ENCODE measurements around the gene SPSB4.

DNA sequence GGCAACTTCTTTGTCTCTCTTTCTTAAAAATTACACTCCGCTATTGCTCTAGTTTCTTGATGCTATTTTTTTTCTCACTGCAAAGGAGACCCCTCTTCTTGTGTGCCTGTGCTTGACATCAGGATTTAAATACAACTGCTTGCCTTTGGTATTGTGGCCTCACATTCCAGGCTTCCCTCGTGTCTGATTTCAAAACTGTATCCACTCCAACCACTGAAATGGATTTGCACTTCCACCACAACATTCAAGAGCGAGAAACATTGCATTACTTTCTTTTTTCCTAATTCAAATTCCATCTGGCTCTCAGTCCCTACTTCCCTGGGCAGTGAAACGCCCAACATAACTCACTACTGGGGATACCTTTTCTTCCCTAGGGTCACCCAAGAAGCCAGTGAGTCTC lies 130.0 kb downstream of the SPSB4 start:
- no peak for TF ChIP-seq ZFP3 (CRISPR knock-in tag; IDR thresholded peaks at IDR 0.05)
- TF ChIP-seq, protein P1, sequence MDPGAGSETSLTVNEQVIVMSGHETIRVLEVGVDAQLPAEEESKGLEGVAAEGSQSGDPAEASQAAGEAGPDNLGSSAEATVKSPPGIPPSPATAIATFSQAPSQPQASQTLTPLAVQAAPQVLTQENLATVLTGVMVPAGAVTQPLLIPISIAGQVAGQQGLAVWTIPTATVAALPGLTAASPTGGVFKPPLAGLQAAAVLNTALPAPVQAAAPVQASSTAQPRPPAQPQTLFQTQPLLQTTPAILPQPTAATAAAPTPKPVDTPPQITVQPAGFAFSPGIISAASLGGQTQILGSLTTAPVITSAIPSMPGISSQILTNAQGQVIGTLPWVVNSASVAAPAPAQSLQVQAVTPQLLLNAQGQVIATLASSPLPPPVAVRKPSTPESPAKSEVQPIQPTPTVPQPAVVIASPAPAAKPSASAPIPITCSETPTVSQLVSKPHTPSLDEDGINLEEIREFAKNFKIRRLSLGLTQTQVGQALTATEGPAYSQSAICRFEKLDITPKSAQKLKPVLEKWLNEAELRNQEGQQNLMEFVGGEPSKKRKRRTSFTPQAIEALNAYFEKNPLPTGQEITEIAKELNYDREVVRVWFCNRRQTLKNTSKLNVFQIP (CRISPR knock-in tag; IDR thresholded peaks at IDR 0.05; ENCODE audit: borderline replicate concordance, low read depth), result no peak
- no peak for TF ChIP-seq OSR1 (CRISPR knock-in tag; IDR thresholded peaks at IDR 0.05)
- no peak for TF ChIP-seq ZNF565 (CRISPR knock-in tag; conservative IDR thresholded peaks at IDR 0.05; ENCODE audit: low read depth)
- TF ChIP-seq, protein P2, sequence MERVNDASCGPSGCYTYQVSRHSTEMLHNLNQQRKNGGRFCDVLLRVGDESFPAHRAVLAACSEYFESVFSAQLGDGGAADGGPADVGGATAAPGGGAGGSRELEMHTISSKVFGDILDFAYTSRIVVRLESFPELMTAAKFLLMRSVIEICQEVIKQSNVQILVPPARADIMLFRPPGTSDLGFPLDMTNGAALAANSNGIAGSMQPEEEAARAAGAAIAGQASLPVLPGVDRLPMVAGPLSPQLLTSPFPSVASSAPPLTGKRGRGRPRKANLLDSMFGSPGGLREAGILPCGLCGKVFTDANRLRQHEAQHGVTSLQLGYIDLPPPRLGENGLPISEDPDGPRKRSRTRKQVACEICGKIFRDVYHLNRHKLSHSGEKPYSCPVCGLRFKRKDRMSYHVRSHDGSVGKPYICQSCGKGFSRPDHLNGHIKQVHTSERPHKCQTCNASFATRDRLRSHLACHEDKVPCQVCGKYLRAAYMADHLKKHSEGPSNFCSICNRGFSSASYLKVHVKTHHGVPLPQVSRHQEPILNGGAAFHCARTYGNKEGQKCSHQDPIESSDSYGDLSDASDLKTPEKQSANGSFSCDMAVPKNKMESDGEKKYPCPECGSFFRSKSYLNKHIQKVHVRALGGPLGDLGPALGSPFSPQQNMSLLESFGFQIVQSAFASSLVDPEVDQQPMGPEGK (CRISPR knock-in tag; IDR thresholded peaks at IDR 0.05; ENCODE audit: borderline replicate concordance), result no peak
- TF ChIP-seq RARB (CRISPR knock-in tag; IDR thresholded peaks at IDR 0.05), result no peak
- no peak for TF ChIP-seq TCF4 (CRISPR knock-in tag; IDR thresholded peaks at IDR 0.05; ENCODE audit: borderline replicate concordance)
- TF ChIP-seq ESRRG (CRISPR knock-in tag; IDR thresholded peaks at IDR 0.05), result no peak
- no peak for TF ChIP-seq ZNF8 (CRISPR knock-in tag; IDR thresholded peaks at IDR 0.05)
- no peak for TF ChIP-seq SNAI2 (CRISPR knock-in tag; IDR thresholded peaks at IDR 0.05)
- TF ChIP-seq ISL1 (CRISPR knock-in tag; IDR thresholded peaks at IDR 0.05), result no peak
